Trophoblast cell (in vitro differentiated cells and primary cell): ENCODE results near the gene AHDC1.

Source experiments
- DNase-seq, 2 donors: peaks; one replicate each; pipeline ENCODE4 v3.0.0-alpha.2; 2016
- H2AFZ ChIP-seq: 2 replicates; pipeline ENCODE4 v1.6.1; 2013; ENCODE audit warnings: low read length, moderate library complexity, mild to moderate bottlenecking; ENCODE audit not compliant: insufficient read depth, poor library complexity
- H2AK5ac ChIP-seq: 2 replicates; pipeline ENCODE4 v1.6.1; 2013; ENCODE audit warnings: mild to moderate bottlenecking, low read length
- H2BK120ac ChIP-seq: 2 replicates; pipeline ENCODE4 v1.6.1; 2013; ENCODE audit warnings: low read length, mild to moderate bottlenecking, moderate library complexity; ENCODE audit not compliant: insufficient read depth, poor library complexity
- H2BK12ac ChIP-seq: 2 replicates; pipeline ENCODE4 v1.6.1; 2013; ENCODE audit warnings: mild to moderate bottlenecking, low read length, moderate library complexity
- H2BK5ac ChIP-seq: 2 replicates; pipeline ENCODE4 v1.6.1; 2013; ENCODE audit warnings: low read length, low read depth, moderate library complexity, mild to moderate bottlenecking; ENCODE audit not compliant: poor library complexity
- H3K14ac ChIP-seq: 2 replicates; pipeline ENCODE4 v1.6.1; 2013; ENCODE audit warnings: mild to moderate bottlenecking, low read length
- H3K18ac ChIP-seq: 2 replicates; pipeline ENCODE4 v1.6.1; 2013; ENCODE audit warnings: mild to moderate bottlenecking, low read length
- H3K23ac ChIP-seq: 2 replicates; pipeline ENCODE4 v1.6.1; 2013; ENCODE audit warnings: low read length
- H3K27ac ChIP-seq: 2 replicates; pipeline ENCODE4 v1.5.1; 2013; ENCODE audit warnings: low read depth, mild to moderate bottlenecking, inconsistent platforms, low read length, moderate library complexity
- H3K27me3 ChIP-seq: 2 replicates; pipeline ENCODE4 v1.6.1; 2013; ENCODE audit warnings: inconsistent platforms, mild to moderate bottlenecking, low read length, moderate library complexity; ENCODE audit not compliant: insufficient read depth
- H3K36me3 ChIP-seq, 2 experiments: 1 replicate in 1 of 2; 2 replicates in 1 of 2; pipeline ENCODE4 v1.6.1; 2013; ENCODE audit warnings: low read length in 2 of 2, mild to moderate bottlenecking in 2 of 2, moderate library complexity in 1 of 2; ENCODE audit not compliant: insufficient read depth in 2 of 2, control insufficient read depth in 1 of 2
- H3K4ac ChIP-seq: 2 replicates; pipeline ENCODE4 v1.6.1; 2013; ENCODE audit warnings: low read depth, mild to moderate bottlenecking, low read length, moderate library complexity
- H3K4me1 ChIP-seq, 2 experiments: 1 replicate in 1 of 2; 2 replicates in 1 of 2; pipeline ENCODE4 v1.6.1; 2013; ENCODE audit warnings: low read length in 2 of 2, mild to moderate bottlenecking in 2 of 2, moderate library complexity in 1 of 2; ENCODE audit not compliant: insufficient read depth in 2 of 2, control insufficient read depth in 1 of 2
- H3K4me2 ChIP-seq: 2 replicates; pipeline ENCODE4 v1.6.1; 2013; ENCODE audit warnings: inconsistent platforms, mild to moderate bottlenecking, low read length, moderate library complexity
- H3K4me3 ChIP-seq: 2 replicates; pipeline ENCODE4 v1.5.1; 2013; ENCODE audit warnings: mild to moderate bottlenecking, low read depth, low read length, inconsistent platforms
- H3K79me1 ChIP-seq: one replicate; pipeline ENCODE4 v1.6.1; 2013; ENCODE audit warnings: low read length
- H3K79me2 ChIP-seq: 2 replicates; pipeline ENCODE4 v1.6.1; 2013; ENCODE audit warnings: low read length, mild to moderate bottlenecking; ENCODE audit not compliant: control insufficient read depth, insufficient read depth, poor library complexity
- H3K9ac ChIP-seq: 2 replicates; pipeline ENCODE4 v1.6.1; 2013; ENCODE audit warnings: mild to moderate bottlenecking, low read length
- H3K9me3 ChIP-seq: 2 replicates; pipeline ENCODE4 v1.6.1; 2013; ENCODE audit warnings: low read depth, mild to moderate bottlenecking, control low read depth, inconsistent platforms, low read length; ENCODE audit not compliant: insufficient read depth
- H4K12ac ChIP-seq: 2 replicates; pipeline ENCODE4 v1.6.1; 2013; ENCODE audit warnings: low read depth, mild to moderate bottlenecking, low read length, moderate library complexity
- H4K8ac ChIP-seq: 2 replicates; pipeline ENCODE4 v1.6.1; 2013; ENCODE audit warnings: low read depth, mild to moderate bottlenecking, low read length, moderate library complexity
- H4K91ac ChIP-seq: one replicate; pipeline ENCODE4 v1.6.1; 2013; ENCODE audit warnings: low read depth, mild to moderate bottlenecking, low read length, moderate library complexity
- WGBS: extraction: QIAGEN DNeasy Blood & Tissue Kit; methylation state at CpG from one replicate; pipeline ENCODE4 v1.1.7; 2013; ENCODE audit warnings: missing lambda C conversion rate; ENCODE audit not compliant: insufficient read length, insufficient coverage; ENCODE audit errors: extremely low coverage; 5-methylcytosine and 5-hydroxymethylcytosine counted together

Gene AHDC1

DNA sequence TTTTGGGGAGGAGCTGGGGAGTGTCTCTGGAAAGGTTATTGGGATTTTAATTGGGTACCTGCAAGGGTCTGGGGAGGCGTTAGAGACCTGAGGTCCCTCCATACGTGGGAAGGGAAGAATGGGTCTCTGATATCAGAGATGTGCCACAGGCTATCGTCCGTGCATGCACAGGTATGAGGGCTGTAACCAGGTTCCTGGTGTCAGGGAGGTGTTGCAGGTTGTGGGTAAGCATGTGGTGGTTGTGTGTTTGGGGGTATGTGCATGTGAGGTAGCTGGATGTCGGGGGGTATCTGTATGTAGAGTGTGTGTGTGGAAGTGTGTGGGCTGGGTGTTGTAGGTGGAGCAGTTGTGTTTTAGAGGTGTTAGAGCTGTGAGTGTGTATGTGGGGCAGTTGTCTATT, 8.3 kb downstream of the AHDC1 start:
- Histone ChIP-seq H4K12ac (no peak overlapping the region), H3K9ac (no peak overlapping the region), H3K18ac (peak overlapping the region; percentile 17), H3K79me1 (peaks cover 43% of the 10 kb centered on the region), H3K14ac (peak overlapping the region; percentile 25), H3K23ac (no peak overlapping the region), H2BK12ac (peak overlapping the region; percentile 2), H4K8ac (peak overlapping the region; percentile 41), H2BK120ac (peak overlapping the region; percentile 9), H3K4me1 (peaks cover 71 to 78% of the 10 kb centered on the region in 2 experiments), H2AFZ (no peak overlapping the region), H3K79me2 (peaks cover 62% of the 10 kb centered on the region), H3K27ac (peak overlapping the region; percentile 93), H3K4me2 (peak overlapping the region; percentile 49), H3K27me3 (no peaks in the 10 kb centered on the region), H4K91ac (peak overlapping the region; percentile 76), H3K4me3 (no peak overlapping the region), H3K9me3 (peaks cover 12% of the 10 kb centered on the region), H2AK5ac (peak overlapping the region; percentile 0), H3K36me3 (peaks cover 17 to 28% of the 10 kb centered on the region in 2 experiments), H3K4ac (peak overlapping the region; percentile 89), H2BK5ac (peak overlapping the region; percentile 15)
- no peak for DNase-seq
- no CpG with 5 or more reads among the region's 5 CpGs for WGBS

DNA sequence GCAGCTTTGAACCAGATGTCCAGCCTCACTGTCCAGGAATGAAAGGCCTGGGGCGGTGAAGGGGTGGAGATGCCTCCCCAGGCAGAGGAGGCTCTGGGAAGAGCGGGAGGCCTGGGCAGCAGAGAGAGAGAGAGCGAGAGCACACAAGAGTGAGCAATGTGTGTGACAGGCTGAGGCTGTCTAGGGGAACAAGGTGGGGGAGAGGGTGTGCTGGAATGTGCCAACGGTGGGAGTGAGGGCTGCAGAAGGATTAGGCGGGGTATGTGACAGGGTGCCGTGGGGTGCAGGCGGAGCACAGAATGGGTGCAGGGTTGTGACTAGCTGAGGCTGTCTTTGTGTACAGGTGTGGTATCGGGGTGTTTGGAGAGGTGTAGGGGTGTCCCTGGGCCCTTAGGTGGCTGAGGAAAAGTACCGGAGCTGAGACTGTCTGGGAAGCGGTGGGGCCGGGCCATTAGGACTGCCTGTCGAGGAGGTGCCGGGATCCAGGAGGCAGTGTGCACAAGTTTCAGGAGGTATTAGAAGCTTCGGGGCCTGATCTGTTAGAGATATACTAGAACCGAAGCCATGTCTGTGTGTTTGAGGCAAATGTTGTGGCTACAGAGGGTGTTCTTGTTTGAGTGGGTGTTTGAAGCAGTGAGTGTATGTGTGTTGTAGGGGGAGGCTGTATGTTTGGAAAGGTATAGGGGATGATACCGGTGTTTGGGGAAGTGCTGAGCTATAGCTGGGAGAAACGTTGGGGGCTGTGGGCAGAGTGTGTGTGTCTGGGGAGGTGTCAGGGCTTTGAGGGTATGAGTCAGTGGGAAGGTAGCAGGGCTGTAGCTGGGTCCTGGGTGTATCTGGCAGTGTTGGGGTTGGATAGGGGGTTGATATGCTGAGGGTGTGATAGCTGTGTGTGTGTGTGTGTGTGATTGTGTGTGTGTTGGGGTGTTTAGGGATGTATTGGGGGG, 9.1 kb downstream of the AHDC1 start:
- Histone ChIP-seq H2BK5ac (peak overlapping the region; percentile 25), H3K79me2 (peaks cover 60% of the 10 kb centered on the region), H3K4me3 (no peak overlapping the region), H4K91ac (peak overlapping the region; percentile 76), H3K9ac (no peak overlapping the region), H2AK5ac (peak overlapping the region; percentile 0), H2BK12ac (peak overlapping the region; percentile 16), H3K4me2 (peak overlapping the region; percentile 49), H2BK120ac (peak overlapping the region; percentile 27), H3K27me3 (no peaks in the 10 kb centered on the region), H3K4me1 (peaks cover 67 to 73% of the 10 kb centered on the region in 2 experiments), H3K36me3 (peaks cover 24 to 35% of the 10 kb centered on the region in 2 experiments), H3K14ac (peak overlapping the region; percentile 25), H3K27ac (peak overlapping the region; percentile 93), H2AFZ (no peak overlapping the region), H3K18ac (peak overlapping the region; percentile 71), H4K12ac (no peak overlapping the region), H3K4ac (peak overlapping the region; percentile 89), H4K8ac (peak overlapping the region; percentile 7), H3K23ac (peak overlapping the region; percentile 23), H3K9me3 (peaks cover 12% of the 10 kb centered on the region), H3K79me1 (peaks cover 43% of the 10 kb centered on the region)
- WGBS: no CpG with 5 or more reads among the region's 17 CpGs
- DNase-seq: peak; percentile 79 to 83

DNA sequence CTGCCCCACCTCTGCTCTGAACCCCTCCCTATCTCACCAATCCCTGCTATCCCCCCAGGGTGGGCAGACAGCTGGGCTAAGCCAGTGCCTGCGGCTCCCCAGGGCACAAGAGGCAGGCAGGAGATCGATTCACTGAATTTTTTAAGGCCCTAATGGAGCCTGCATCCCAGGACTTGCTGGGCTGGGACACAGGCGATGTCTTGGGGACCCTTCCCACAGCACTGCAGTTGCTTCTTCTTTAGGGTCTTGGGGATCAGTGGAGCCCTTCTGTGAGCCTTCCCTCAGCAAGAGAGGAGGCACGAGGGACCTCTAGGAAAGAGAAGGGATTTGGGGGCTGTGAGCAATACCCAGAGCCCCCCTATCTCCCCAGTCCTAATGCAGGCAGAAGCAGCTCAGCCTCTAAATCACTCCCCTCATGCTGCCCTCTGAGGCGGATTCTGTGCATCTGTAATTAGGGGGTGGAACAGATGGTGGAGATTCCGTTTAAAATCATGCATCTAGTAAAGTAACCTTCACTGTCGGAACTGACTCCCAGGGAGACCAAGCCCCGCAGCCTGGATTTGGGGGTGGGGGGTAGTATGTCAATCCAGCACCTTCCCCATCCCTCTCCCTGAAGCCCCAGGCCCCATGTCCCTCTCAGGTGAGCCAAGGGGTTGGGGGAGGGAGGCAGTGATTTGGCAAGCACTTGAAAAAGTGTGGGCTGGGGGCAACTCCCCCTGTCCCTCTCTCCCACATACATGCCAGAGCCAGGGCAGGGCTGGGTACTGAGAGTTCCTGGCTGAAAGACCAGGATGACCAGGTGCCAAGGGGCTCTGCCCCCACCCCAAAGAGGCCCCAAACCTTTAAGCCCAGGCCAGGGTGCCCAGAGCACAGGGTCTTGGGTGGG, 10.0 kb downstream of the AHDC1 start:
- Histone ChIP-seq H3K79me2 (peaks cover 56% of the 10 kb centered on the region), H3K79me1 (peaks cover 42% of the 10 kb centered on the region), H2AFZ (no peak overlapping the region), H4K12ac (no peak overlapping the region), H3K4me2 (peak overlapping the region; percentile 49), H3K36me3 (peaks cover 32 to 45% of the 10 kb centered on the region in 2 experiments), H3K4me1 (peaks cover 58 to 65% of the 10 kb centered on the region in 2 experiments), H2BK5ac (peak overlapping the region; percentile 25), H3K27me3 (no peaks in the 10 kb centered on the region), H3K9me3 (peaks cover 12% of the 10 kb centered on the region), H3K9ac (peak overlapping the region; percentile 36), H3K27ac (peak overlapping the region; percentile 93), H2AK5ac (peak overlapping the region; percentile 21), H4K91ac (peak overlapping the region; percentile 52), H2BK120ac (peak overlapping the region; percentile 2), H2BK12ac (no peak overlapping the region), H3K23ac (no peak overlapping the region), H3K4ac (peak overlapping the region; percentile 89), H3K4me3 (no peak overlapping the region), H3K18ac (peak overlapping the region; percentile 76), H3K14ac (peak overlapping the region; percentile 54), H4K8ac (peak overlapping the region; percentile 14)
- DNase-seq: no peak
- no CpG with 5 or more reads among the region's 8 CpGs for WGBS
